ENCODE results near the gene CA11.

CA11 gene

GRCh38 chr19:48613852-48614435, 32.0 kb downstream of the CA11 start:
- Histone ChIP-seq H3K4me2 (ENCODE audit: low read length) (no peak overlapping the region), H3K4me3 (ENCODE audit: low read depth, low read length, poor library complexity, severe bottlenecking) (no peak overlapping the region), H3K4me1 (ENCODE audit: insufficient read depth, low read length, severe bottlenecking) (peaks cover 39% of the 10 kb centered on the region), H3K79me2 (ENCODE audit: insufficient read depth, low read length) (peaks cover 20% of the 10 kb centered on the region), H4K20me1 (ENCODE audit: insufficient read depth, low read length) (no peaks in the 10 kb centered on the region), H3K9ac (ENCODE audit: low read length) (no peak overlapping the region), H3K27me3 (ENCODE audit: insufficient read depth, low read length) (no peaks in the 10 kb centered on the region), H3K9me3 (ENCODE audit: low read length) (no peaks in the 10 kb centered on the region), H3K36me3 (ENCODE audit: insufficient read depth, low read length) (peaks cover 50% of the 10 kb centered on the region), H3K27ac (ENCODE audit: low read depth, low read length, poor library complexity, severe bottlenecking) (no peak overlapping the region), H3K9me2 (ENCODE audit: low read depth, low read length) (no peaks in the 10 kb centered on the region), H3F3A (ENCODE audit: insufficient read depth, low read length) (no peaks in the 10 kb centered on the region), H2AFZ (ENCODE audit: low read length) (no peak overlapping the region)
- no peak for TF ChIP-seq CTCF (IDR thresholded peaks at IDR 0.05; ENCODE audit: low read length)
- TF ChIP-seq EZH2 (IDR thresholded peaks at IDR 0.05; ENCODE audit: borderline replicate concordance, low read length): no peak

- H3K79me2 ChIP-seq (ENCODE audit: insufficient read depth, low read length): peaks cover 13% of the 10 kb centered on the region
- no peaks in the 10 kb centered on the region for H3K27me3 ChIP-seq (ENCODE audit: insufficient read depth, low read length)
- H3K9ac ChIP-seq (ENCODE audit: low read length): no peak overlapping the region
- no peaks in the 10 kb centered on the region for H3F3A ChIP-seq (ENCODE audit: insufficient read depth, low read length)
- H2AFZ ChIP-seq (ENCODE audit: low read length): no peak overlapping the region
- no peaks in the 10 kb centered on the region for H4K20me1 ChIP-seq (ENCODE audit: insufficient read depth, low read length)
- no peak overlapping the region for H3K4me3 ChIP-seq (ENCODE audit: low read depth, low read length, poor library complexity, severe bottlenecking)
- H3K4me2 ChIP-seq (ENCODE audit: low read length): no peak overlapping the region
- H3K9me3 ChIP-seq (ENCODE audit: low read length): no peaks in the 10 kb centered on the region
- TF ChIP-seq EZH2 (IDR thresholded peaks at IDR 0.05; ENCODE audit: borderline replicate concordance, low read length) (no peak), CTCF (IDR thresholded peaks at IDR 0.05; ENCODE audit: low read length) (no peak)
- H3K9me2 ChIP-seq (ENCODE audit: low read depth, low read length): no peaks in the 10 kb centered on the region
- H3K27ac ChIP-seq (ENCODE audit: low read depth, low read length, poor library complexity, severe bottlenecking): no peak overlapping the region
- H3K4me1 ChIP-seq (ENCODE audit: insufficient read depth, low read length, severe bottlenecking): peaks cover 44% of the 10 kb centered on the region
- H3K36me3 ChIP-seq (ENCODE audit: insufficient read depth, low read length): peaks cover 45% of the 10 kb centered on the region
Observed at GRCh38 chr19:48613024-48613851, 32.7 kb downstream of the CA11 start.

- Histone ChIP-seq H3K4me2 (ENCODE audit: low read length) (no peak overlapping the region), H3K9me2 (ENCODE audit: low read depth, low read length) (no peaks in the 10 kb centered on the region), H3K27me3 (ENCODE audit: insufficient read depth, low read length) (no peaks in the 10 kb centered on the region), H3K4me1 (ENCODE audit: insufficient read depth, low read length, severe bottlenecking) (peaks cover 30% of the 10 kb centered on the region), H3K36me3 (ENCODE audit: insufficient read depth, low read length) (peaks cover 32% of the 10 kb centered on the region), H3K79me2 (ENCODE audit: insufficient read depth, low read length) (no peaks in the 10 kb centered on the region), H3K9me3 (ENCODE audit: low read length) (no peaks in the 10 kb centered on the region), H4K20me1 (ENCODE audit: insufficient read depth, low read length) (no peaks in the 10 kb centered on the region), H3K4me3 (ENCODE audit: low read depth, low read length, poor library complexity, severe bottlenecking) (no peak overlapping the region), H3K27ac (ENCODE audit: low read depth, low read length, poor library complexity, severe bottlenecking) (no peak overlapping the region), H3K9ac (ENCODE audit: low read length) (no peak overlapping the region), H2AFZ (ENCODE audit: low read length) (no peak overlapping the region), H3F3A (ENCODE audit: insufficient read depth, low read length) (no peaks in the 10 kb centered on the region)
- TF ChIP-seq EZH2 (IDR thresholded peaks at IDR 0.05; ENCODE audit: borderline replicate concordance, low read length): no peak
Observed at GRCh38 chr19:48611872-48612271, 34.1 kb downstream of the CA11 start.

All from OCI-LY1 (cell line).